K562 (cell line): ENCODE measurements around the gene TIGD1.

Experiments used
- EGR1 ChIP-seq: fragments of 450-650 bp; conservative IDR thresholded peaks from 2 replicates; pipeline ENCODE4 v1.6.1; 2017; ENCODE audit warnings: mild to moderate bottlenecking
- MEF2A ChIP-seq: IDR thresholded peaks from 2 replicates; pipeline ENCODE4 v1.6.1; 2011; ENCODE audit warnings: low read depth, mild to moderate bottlenecking, low read length, moderate library complexity; ENCODE audit not compliant: control insufficient read depth
- NFE2 ChIP-seq: IDR thresholded peaks from 2 replicates; pipeline ENCODE4 v1.6.1; 2014; ENCODE audit warnings: antibody characterized with exemption, low read depth
- RFX5 ChIP-seq: IDR thresholded peaks from 2 replicates; pipeline ENCODE4 v1.6.1; 2011; ENCODE audit warnings: low read depth, mild to moderate bottlenecking, improper control_type of control experiment, low read length
- SIX5 ChIP-seq, 2 experiments: IDR thresholded peaks; 2 replicates each; pipeline ENCODE4 v1.6.1; 2011; ENCODE audit warnings: low read length in 2 of 2, borderline replicate concordance in 1 of 2, low read depth in 1 of 2, mild to moderate bottlenecking in 1 of 2, moderate library complexity in 1 of 2; ENCODE audit not compliant: insufficient read depth in 1 of 2
- ZNF24 ChIP-seq: fragments of 450-650 bp; IDR thresholded peaks from 2 replicates; pipeline ENCODE4 v1.6.1; 2016
- TF ChIP-seq, protein P1 (sequence below), 3 experiments: IDR thresholded peaks in 2 of 3; conservative IDR thresholded peaks in 1 of 3; 2 replicates each; pipeline ENCODE4 v1.5.1; 2011 to 2012; ENCODE audit warnings: low read length in 3 of 3, mild to moderate bottlenecking in 3 of 3, control low read depth in 2 of 3, improper control_type of control experiment in 1 of 3, inconsistent platforms in 1 of 3, low read depth in 1 of 3, mixed read lengths in 1 of 3, moderate library complexity in 1 of 3; ENCODE audit not compliant: insufficient read depth in 2 of 3
- TF ChIP-seq, protein P2 (sequence below), 2 experiments: fragments of 450-650 bp in 1 of 2; sonication (generic) in 1 of 2; formaldehyde crosslinking in 1 of 2; IDR thresholded peaks; 2 replicates each; pipeline versions ENCODE4 v1.7.1 to v1.9.0; 2016 to 2022; ENCODE audit warnings: inconsistent platforms in 1 of 2, mild to moderate bottlenecking in 1 of 2, missing genetic modification reagents in 1 of 2

DNA sequence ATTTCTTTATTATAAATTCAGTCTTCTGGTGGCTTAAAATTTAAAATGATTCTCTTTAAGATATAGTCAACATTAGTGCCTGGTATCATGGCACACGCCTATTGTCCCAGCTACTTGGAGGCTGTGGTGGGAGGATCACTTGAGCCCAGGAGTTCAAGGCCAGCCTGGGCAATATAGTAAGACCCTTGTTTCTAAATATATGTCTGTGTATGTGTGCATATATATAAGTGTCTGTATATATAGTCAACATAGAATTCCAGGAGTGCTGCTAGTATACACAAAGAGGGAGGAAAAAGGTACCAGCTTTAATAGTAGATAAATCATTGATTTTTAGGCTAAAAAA is 25.0 kb upstream of the TIGD1 start:
- TF ChIP-seq MEF2A (no peak), EGR1 (no peak), NFE2 (no peak), SIX5 (IDR thresholded peaks at IDR 0.05; ENCODE audit: borderline replicate concordance in 1 of 2, insufficient read depth in 1 of 2, low read depth in 1 of 2, low read length in 2 of 2) (no peak), ZNF24 (no peak), RFX5 (no peak)
- TF ChIP-seq, protein P1, sequence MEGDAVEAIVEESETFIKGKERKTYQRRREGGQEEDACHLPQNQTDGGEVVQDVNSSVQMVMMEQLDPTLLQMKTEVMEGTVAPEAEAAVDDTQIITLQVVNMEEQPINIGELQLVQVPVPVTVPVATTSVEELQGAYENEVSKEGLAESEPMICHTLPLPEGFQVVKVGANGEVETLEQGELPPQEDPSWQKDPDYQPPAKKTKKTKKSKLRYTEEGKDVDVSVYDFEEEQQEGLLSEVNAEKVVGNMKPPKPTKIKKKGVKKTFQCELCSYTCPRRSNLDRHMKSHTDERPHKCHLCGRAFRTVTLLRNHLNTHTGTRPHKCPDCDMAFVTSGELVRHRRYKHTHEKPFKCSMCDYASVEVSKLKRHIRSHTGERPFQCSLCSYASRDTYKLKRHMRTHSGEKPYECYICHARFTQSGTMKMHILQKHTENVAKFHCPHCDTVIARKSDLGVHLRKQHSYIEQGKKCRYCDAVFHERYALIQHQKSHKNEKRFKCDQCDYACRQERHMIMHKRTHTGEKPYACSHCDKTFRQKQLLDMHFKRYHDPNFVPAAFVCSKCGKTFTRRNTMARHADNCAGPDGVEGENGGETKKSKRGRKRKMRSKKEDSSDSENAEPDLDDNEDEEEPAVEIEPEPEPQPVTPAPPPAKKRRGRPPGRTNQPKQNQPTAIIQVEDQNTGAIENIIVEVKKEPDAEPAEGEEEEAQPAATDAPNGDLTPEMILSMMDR (IDR thresholded peaks at IDR 0.05 in 2 of 3, conservative IDR thresholded peaks at IDR 0.05 in 1 of 3; ENCODE audit: insufficient read depth in 2 of 3, low read depth in 1 of 3, low read length in 3 of 3): no peak
- TF ChIP-seq, protein P2, sequence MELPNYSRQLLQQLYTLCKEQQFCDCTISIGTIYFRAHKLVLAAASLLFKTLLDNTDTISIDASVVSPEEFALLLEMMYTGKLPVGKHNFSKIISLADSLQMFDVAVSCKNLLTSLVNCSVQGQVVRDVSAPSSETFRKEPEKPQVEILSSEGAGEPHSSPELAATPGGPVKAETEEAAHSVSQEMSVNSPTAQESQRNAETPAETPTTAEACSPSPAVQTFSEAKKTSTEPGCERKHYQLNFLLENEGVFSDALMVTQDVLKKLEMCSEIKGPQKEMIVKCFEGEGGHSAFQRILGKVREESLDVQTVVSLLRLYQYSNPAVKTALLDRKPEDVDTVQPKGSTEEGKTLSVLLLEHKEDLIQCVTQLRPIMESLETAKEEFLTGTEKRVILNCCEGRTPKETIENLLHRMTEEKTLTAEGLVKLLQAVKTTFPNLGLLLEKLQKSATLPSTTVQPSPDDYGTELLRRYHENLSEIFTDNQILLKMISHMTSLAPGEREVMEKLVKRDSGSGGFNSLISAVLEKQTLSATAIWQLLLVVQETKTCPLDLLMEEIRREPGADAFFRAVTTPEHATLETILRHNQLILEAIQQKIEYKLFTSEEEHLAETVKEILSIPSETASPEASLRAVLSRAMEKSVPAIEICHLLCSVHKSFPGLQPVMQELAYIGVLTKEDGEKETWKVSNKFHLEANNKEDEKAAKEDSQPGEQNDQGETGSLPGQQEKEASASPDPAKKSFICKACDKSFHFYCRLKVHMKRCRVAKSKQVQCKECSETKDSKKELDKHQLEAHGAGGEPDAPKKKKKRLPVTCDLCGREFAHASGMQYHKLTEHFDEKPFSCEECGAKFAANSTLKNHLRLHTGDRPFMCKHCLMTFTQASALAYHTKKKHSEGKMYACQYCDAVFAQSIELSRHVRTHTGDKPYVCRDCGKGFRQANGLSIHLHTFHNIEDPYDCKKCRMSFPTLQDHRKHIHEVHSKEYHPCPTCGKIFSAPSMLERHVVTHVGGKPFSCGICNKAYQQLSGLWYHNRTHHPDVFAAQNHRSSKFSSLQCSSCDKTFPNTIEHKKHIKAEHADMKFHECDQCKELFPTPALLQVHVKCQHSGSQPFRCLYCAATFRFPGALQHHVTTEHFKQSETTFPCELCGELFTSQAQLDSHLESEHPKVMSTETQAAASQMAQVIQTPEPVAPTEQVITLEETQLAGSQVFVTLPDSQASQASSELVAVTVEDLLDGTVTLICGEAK (IDR thresholded peaks at IDR 0.05): no peak
- TF ChIP-seq, protein P2 (CRISPR knock-in tag; IDR thresholded peaks at IDR 0.05): no peak
